ENCODE data around the gene RPGRIP1L. TPM values are rescaled to one million over a fixed set of nuclear protein-coding genes. Genes with fewer than 3 reads are reported as not detected.

Gene RPGRIP1L
- total and polyA plus RNA-seq, 2 of the 13 experiments (the other 11 are each of a cell fraction or from before 2014, with no cell fraction given), result 5.0 to 13.5 TPM

- no peak for TF ChIP-seq ZBTB2 (CRISPR knock-in tag; IDR thresholded peaks at IDR 0.05; ENCODE audit: low read depth)
- TF ChIP-seq ZSCAN31 (CRISPR knock-in tag; IDR thresholded peaks at IDR 0.05; ENCODE audit: low read depth), result peak; percentile 76
- TF ChIP-seq ZNF484 (CRISPR knock-in tag; IDR thresholded peaks at IDR 0.05; ENCODE audit: borderline replicate concordance, low read depth), result no peak
- TF ChIP-seq TSC22D2 (CRISPR knock-in tag; IDR thresholded peaks at IDR 0.05; ENCODE audit: borderline replicate concordance), result peak; percentile 36; the same call in 1 of the 2 replicates
- no peak for TF ChIP-seq ZNF3 (CRISPR knock-in tag; IDR thresholded peaks at IDR 0.05)
- no peak for TF ChIP-seq JDP2 (CRISPR knock-in tag; IDR thresholded peaks at IDR 0.05; ENCODE audit: borderline replicate concordance)
- no peak for TF ChIP-seq ZSCAN22 (CRISPR knock-in tag; IDR thresholded peaks at IDR 0.05)
- TF ChIP-seq ZKSCAN5 (CRISPR knock-in tag; IDR thresholded peaks at IDR 0.05), result 0 out of 2 replicates have a peak, but pooled peaks have one; percentile 30
- peak; percentile 93 for TF ChIP-seq CSRNP1 (CRISPR knock-in tag; IDR thresholded peaks at IDR 0.05)
- no peak for TF ChIP-seq ZC3H4 (CRISPR knock-in tag; IDR thresholded peaks at IDR 0.05; ENCODE audit: borderline replicate concordance)
- TF ChIP-seq ZBED4 (CRISPR knock-in tag; IDR thresholded peaks at IDR 0.05; ENCODE audit: borderline replicate concordance), result no peak
- TF ChIP-seq ZNF101 (CRISPR knock-in tag; IDR thresholded peaks at IDR 0.05; ENCODE audit: borderline replicate concordance, low read depth), result no peak
- TF ChIP-seq KAT7 (CRISPR knock-in tag; IDR thresholded peaks at IDR 0.05; ENCODE audit: borderline replicate concordance), result peak; percentile 90
- TF ChIP-seq TFAP4 (IDR thresholded peaks at IDR 0.05; ENCODE audit: borderline replicate concordance, low read depth), result peak; percentile 97
- TF ChIP-seq ZNF562 (CRISPR knock-in tag; IDR thresholded peaks at IDR 0.05; ENCODE audit: borderline replicate concordance), result no peak
- peak; percentile 40; the same call in 1 of the 2 replicates for TF ChIP-seq ZNF564 (CRISPR knock-in tag; IDR thresholded peaks at IDR 0.05)
- TF ChIP-seq ARNT2 (CRISPR knock-in tag; IDR thresholded peaks at IDR 0.05; ENCODE audit: low read depth), result peak; percentile 88; the same call in 1 of the 2 replicates
- TF ChIP-seq ZNF207 (IDR thresholded peaks at IDR 0.05; ENCODE audit: borderline replicate concordance), result no peak
- no peak for TF ChIP-seq ZNF724P (CRISPR knock-in tag; IDR thresholded peaks at IDR 0.05; ENCODE audit: borderline replicate concordance)
- TF ChIP-seq HHEX (CRISPR knock-in tag; IDR thresholded peaks at IDR 0.05), result no peak
Measured at GRCh38 chr16:53703590-53704444, at the start of gene RPGRIP1L, which contains the start of gene FTO (continued).
